Loucy (cell line): ENCODE data around the gene ADO.

Experiments used
- H2AFZ ChIP-seq: fragments of 200-600 bp; sonication (generic); 2 replicates; pipeline ENCODE4 v1.6.0; 2016; ENCODE audit warnings: antibody characterized with exemption, mild to moderate bottlenecking, low read length, moderate library complexity
- H3F3A ChIP-seq: fragments of 200-600 bp; 2 replicates; pipeline ENCODE4 v1.6.0; 2016; ENCODE audit warnings: antibody characterized with exemption, low read depth, mild to moderate bottlenecking
- H3K27me3 ChIP-seq: fragments of 200-600 bp; sonication (generic); 2 replicates; pipeline ENCODE4 v1.6.1; 2014; ENCODE audit warnings: low read length, mild to moderate bottlenecking; ENCODE audit not compliant: insufficient read depth, poor library complexity, severe bottlenecking
- H3K36me3 ChIP-seq: fragments of 200-600 bp; sonication (generic); 2 replicates; pipeline ENCODE4 v1.6.1; 2016; ENCODE audit warnings: low read length; ENCODE audit not compliant: insufficient read depth
- H3K4me1 ChIP-seq: fragments of 200-600 bp; sonication (generic); 2 replicates; pipeline ENCODE4 v1.5.1; 2014; ENCODE audit warnings: low read length, mild to moderate bottlenecking; ENCODE audit not compliant: insufficient read depth, poor library complexity, severe bottlenecking
- H3K4me2 ChIP-seq: fragments of 200-600 bp; sonication (generic); 2 replicates; pipeline ENCODE4 v1.6.0; 2014; ENCODE audit warnings: antibody characterized with exemption, low read length, low read depth, mild to moderate bottlenecking; ENCODE audit not compliant: poor library complexity, severe bottlenecking
- H3K4me3 ChIP-seq: fragments of 200-600 bp; sonication (generic); 2 replicates; pipeline ENCODE4 v1.5.1; 2014; ENCODE audit warnings: low read length, mild to moderate bottlenecking, mixed read lengths; ENCODE audit not compliant: poor library complexity, severe bottlenecking
- H3K79me2 ChIP-seq: fragments of 200-600 bp; sonication (generic); 2 replicates; pipeline ENCODE4 v1.6.1; 2014; ENCODE audit warnings: low read length; ENCODE audit not compliant: insufficient read depth
- H3K9ac ChIP-seq: fragments of 200-600 bp; sonication (generic); 2 replicates; pipeline ENCODE4 v1.6.0; 2014; ENCODE audit warnings: mild to moderate bottlenecking, low read depth, low read length, moderate library complexity; ENCODE audit not compliant: poor library complexity, severe bottlenecking
- H3K9me2 ChIP-seq: fragments of 200-600 bp; sonication (generic); replicated peaks from 2 replicates; pipeline ENCODE4 v1.6.1; 2016; ENCODE audit warnings: low read depth, low read length, mixed read lengths
- H3K9me3 ChIP-seq: fragments of 200-600 bp; sonication (generic); 2 replicates; pipeline ENCODE4 v1.6.1; 2014; ENCODE audit warnings: mild to moderate bottlenecking, antibody characterized with exemption, low read length, low read depth; ENCODE audit not compliant: insufficient read depth
- H4K20me1 ChIP-seq: fragments of 200-600 bp; sonication (generic); 2 replicates; pipeline ENCODE4 v1.6.0; 2014; ENCODE audit warnings: antibody characterized with exemption, low read length, mild to moderate bottlenecking; ENCODE audit not compliant: insufficient read depth, poor library complexity, severe bottlenecking
- EZH2phosphoT487 ChIP-seq: fragments of 200-600 bp; IDR thresholded peaks from 2 replicates; pipeline ENCODE4 v1.6.1; 2018; ENCODE audit warnings: antibody characterized with exemption, mild to moderate bottlenecking, moderate library complexity, borderline replicate concordance
- TF ChIP-seq, protein P1 (sequence below): fragments of 200-600 bp; sonication (generic); conservative IDR thresholded peaks from 2 replicates; pipeline ENCODE4 v1.5.1; 2014; ENCODE audit warnings: mild to moderate bottlenecking, antibody characterized with exemption, low read length

Gene ADO

DNA sequence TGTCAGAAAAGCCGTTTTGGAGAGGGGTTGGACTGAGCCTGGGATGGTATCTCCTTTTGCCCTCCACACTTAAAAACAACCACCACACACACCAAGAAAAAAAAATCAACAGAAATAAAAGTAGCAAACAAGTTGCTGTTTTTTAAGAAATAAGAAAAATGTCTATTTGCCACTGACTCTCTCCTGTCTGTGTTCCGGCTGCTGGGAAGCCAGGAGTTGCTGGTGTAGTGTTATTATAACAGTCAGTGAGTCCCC, 11.5 kb downstream of the ADO start:
- peaks cover 9% of the 10 kb centered on the region for H3K4me1 ChIP-seq
- peaks cover 9% of the 10 kb centered on the region for H3K27me3 ChIP-seq
- H3K9me2 ChIP-seq, result no peaks in the 10 kb centered on the region
- no peaks in the 10 kb centered on the region for H3K36me3 ChIP-seq
- H4K20me1 ChIP-seq, result no peaks in the 10 kb centered on the region
- peak overlapping the region; percentile 100 for H3K4me2 ChIP-seq
- TF ChIP-seq, protein P1, sequence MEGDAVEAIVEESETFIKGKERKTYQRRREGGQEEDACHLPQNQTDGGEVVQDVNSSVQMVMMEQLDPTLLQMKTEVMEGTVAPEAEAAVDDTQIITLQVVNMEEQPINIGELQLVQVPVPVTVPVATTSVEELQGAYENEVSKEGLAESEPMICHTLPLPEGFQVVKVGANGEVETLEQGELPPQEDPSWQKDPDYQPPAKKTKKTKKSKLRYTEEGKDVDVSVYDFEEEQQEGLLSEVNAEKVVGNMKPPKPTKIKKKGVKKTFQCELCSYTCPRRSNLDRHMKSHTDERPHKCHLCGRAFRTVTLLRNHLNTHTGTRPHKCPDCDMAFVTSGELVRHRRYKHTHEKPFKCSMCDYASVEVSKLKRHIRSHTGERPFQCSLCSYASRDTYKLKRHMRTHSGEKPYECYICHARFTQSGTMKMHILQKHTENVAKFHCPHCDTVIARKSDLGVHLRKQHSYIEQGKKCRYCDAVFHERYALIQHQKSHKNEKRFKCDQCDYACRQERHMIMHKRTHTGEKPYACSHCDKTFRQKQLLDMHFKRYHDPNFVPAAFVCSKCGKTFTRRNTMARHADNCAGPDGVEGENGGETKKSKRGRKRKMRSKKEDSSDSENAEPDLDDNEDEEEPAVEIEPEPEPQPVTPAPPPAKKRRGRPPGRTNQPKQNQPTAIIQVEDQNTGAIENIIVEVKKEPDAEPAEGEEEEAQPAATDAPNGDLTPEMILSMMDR, result no peak
- TF ChIP-seq EZH2phosphoT487, result no peak
- H3F3A ChIP-seq, result peaks cover 3% of the 10 kb centered on the region; the same call in 1 of the 2 replicates
- no peaks in the 10 kb centered on the region for H3K9me3 ChIP-seq
- no peaks in the 10 kb centered on the region for H3K79me2 ChIP-seq
- H3K9ac ChIP-seq, result peak overlapping the region; percentile 47
- peak overlapping the region; percentile 94 for H2AFZ ChIP-seq
- H3K4me3 ChIP-seq, result peak overlapping the region; percentile 76

DNA sequence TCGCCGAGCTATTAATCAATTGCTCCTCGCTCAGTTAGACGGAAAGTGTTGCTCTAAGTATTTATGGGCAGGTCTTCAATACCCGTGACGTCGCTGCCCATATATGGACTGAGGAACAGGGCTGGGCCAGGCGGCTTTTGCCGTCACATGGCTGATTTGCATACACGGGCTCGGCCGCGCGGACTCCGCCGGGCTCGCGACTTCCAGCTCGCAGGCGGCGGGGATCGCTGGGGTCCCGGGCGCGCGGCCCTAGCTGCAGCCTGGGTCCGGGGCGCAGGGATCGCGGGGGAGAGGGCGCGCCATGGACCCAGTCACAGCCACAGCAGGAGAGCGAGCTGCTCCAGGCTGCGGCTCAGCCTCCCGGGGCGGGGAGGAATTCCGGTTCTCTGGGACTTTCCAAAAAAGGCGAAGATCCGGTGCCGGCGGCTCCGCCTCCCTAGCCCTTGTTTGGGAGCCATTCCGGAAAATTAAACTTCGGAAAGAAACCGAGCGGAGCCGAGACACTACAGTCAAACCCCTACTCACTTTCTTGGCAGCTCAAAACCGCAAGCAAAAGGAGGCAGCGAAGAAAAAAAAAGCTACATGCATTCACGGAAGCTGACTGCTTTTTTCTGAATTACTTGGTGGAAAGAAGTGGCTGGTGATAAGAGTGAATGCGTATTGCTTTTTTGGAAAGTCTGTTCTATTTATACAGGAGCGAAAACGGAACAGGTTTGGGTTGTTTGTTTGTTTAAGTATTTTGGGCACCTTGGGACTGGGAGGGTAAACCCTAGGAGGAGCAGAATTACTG, 12.0 kb downstream of the ADO start, which contains the start of gene EGR2:
Gene EGR2, minus strand, starts transcription at position 36 of the 790 bp plus-strand sequence. CDS start 337 bp downstream, outside the sequence.
- Histone ChIP-seq H3F3A (peaks cover 3% of the 10 kb centered on the region; the same call in 1 of the 2 replicates), H3K36me3 (no peaks in the 10 kb centered on the region), H4K20me1 (no peaks in the 10 kb centered on the region), H3K9me2 (no peaks in the 10 kb centered on the region), H3K9ac (peak within 1 kb of the TSS; percentile 47), H3K27me3 (peaks cover 9% of the 10 kb centered on the region), H3K9me3 (no peaks in the 10 kb centered on the region), H3K4me3 (peak within 1 kb of the TSS; percentile 76), H3K4me1 (peaks cover 9% of the 10 kb centered on the region), H3K4me2 (peak within 1 kb of the TSS; percentile 100), H3K79me2 (no peaks in the 10 kb centered on the region), H2AFZ (peak within 1 kb of the TSS; percentile 94)
- TF ChIP-seq, protein P1, result no peak
- TF ChIP-seq EZH2phosphoT487, result no peak

DNA sequence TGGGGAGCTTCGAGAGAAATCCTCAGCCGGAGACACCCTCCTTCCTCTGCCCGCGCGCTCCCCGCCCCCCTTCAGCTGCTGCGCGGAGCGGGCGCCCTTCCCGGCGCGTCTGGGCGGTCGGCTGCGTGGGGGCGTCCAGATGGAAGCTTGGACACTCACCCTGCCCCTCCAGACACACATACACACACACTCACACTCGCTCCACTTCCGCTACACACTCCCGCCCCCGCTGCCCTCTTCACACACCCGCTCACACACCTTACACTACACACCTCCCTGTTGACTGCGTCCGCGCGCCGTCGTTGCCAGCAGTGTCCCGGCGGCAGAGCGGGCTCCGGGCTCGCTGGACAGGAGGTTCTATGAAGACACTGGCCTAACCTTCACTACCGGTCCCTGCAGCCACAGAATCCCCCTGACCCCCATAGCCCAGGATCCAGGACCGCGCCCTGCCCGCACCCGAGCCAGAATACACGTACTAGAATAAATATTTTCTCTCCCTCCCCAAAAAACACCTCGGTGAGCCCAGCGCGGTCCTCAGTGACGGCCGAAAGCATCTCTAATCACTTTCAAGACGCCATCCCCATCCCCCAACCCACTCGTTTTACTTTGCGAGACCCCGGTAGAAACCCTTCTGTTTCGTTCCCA, 12.7 kb downstream of the ADO start:
- Histone ChIP-seq H3F3A (peaks cover 3% of the 10 kb centered on the region; the same call in 1 of the 2 replicates), H3K79me2 (no peaks in the 10 kb centered on the region), H3K9me3 (no peaks in the 10 kb centered on the region), H2AFZ (peak overlapping the region; percentile 94), H4K20me1 (no peaks in the 10 kb centered on the region), H3K9me2 (no peaks in the 10 kb centered on the region), H3K4me3 (peak overlapping the region; percentile 76), H3K4me2 (peak overlapping the region; percentile 100), H3K36me3 (no peaks in the 10 kb centered on the region), H3K9ac (peak overlapping the region; percentile 47), H3K27me3 (peaks cover 9% of the 10 kb centered on the region), H3K4me1 (peaks cover 9% of the 10 kb centered on the region)
- TF ChIP-seq, protein P1, result no peak
- no peak for TF ChIP-seq EZH2phosphoT487
